WTC11 (cell line): Measurements from ENCODE around the gene KLK1. TPM values are rescaled to one million over a fixed set of nuclear protein-coding genes. Genes with fewer than 3 reads are reported as not detected.

Experiments used
- ATAC-seq: fragments of 200-7000 bp; cut with Tn5 transposase; 2 replicates; pipeline ENCODE4 v1.10.0; 2021; ENCODE audit warnings: mild to moderate bottlenecking, moderate library complexity
- CTCF ChIA-PET: fragments of 300-600 bp; sonication (Branson Sonifier 250); formaldehyde crosslinking; loops from one replicate; lab custom pipeline; 2021; ENCODE audit warnings: antibody characterized with exemption; lab: Charles Lee
- POLR2A ChIA-PET: fragments of 350-600 bp; sonication (Branson Sonifier 250); formaldehyde crosslinking; loops from one replicate; lab custom pipeline; 2021; ENCODE audit warnings: antibody characterized with exemption; lab: Charles Lee
- DNase-seq: peaks from one replicate; pipeline ENCODE4 v3.0.0; 2021; ENCODE audit warnings: low spot score
- H3K27ac Mint-ChIP-seq: 2 replicates; pipeline ENCODE4 v1.8.0; 2021; ENCODE audit warnings: mixed read lengths
- H3K27me3 Mint-ChIP-seq: 2 replicates; pipeline ENCODE4 v1.8.0; 2021; ENCODE audit warnings: low read depth, mild to moderate bottlenecking, moderate library complexity, mixed read lengths
- H3K36me3 Mint-ChIP-seq: 2 replicates; pipeline ENCODE4 v1.8.0; 2021; ENCODE audit warnings: mixed read lengths
- H3K4me1 Mint-ChIP-seq: 2 replicates; pipeline ENCODE4 v1.8.0; 2022; ENCODE audit warnings: mixed read lengths
- H3K4me3 Mint-ChIP-seq: 2 replicates; pipeline ENCODE4 v1.8.0; 2021; ENCODE audit warnings: mild to moderate bottlenecking, moderate library complexity, mixed read lengths
- H3K9me3 Mint-ChIP-seq: 2 replicates; pipeline ENCODE4 v1.8.0; 2021; ENCODE audit warnings: mixed read lengths
- CREM ChIP-seq: sonication (generic); formaldehyde crosslinking; IDR thresholded peaks from 2 replicates; pipeline ENCODE4 v1.8.1; 2022; ENCODE audit warnings: mild to moderate bottlenecking, missing genetic modification reagents, moderate library complexity
- EMX1 ChIP-seq: fragments of 250-450 bp; sonication (Bioruptor Pico); IDR thresholded peaks from 2 replicates; pipeline ENCODE4 v1.8.0; 2021; ENCODE audit warnings: mild to moderate bottlenecking
- GABPB1 ChIP-seq: sonication (generic); formaldehyde crosslinking; IDR thresholded peaks from 2 replicates; pipeline ENCODE4 v1.8.1; 2023; ENCODE audit warnings: mild to moderate bottlenecking, missing genetic modification reagents
- IRF2 ChIP-seq: sonication (generic); formaldehyde crosslinking; IDR thresholded peaks from 2 replicates; pipeline ENCODE4 v1.8.0; 2022; ENCODE audit warnings: low read depth, missing genetic modification reagents, borderline replicate concordance
- JAZF1 ChIP-seq: fragments of 250-450 bp; sonication (Bioruptor Pico); IDR thresholded peaks from 2 replicates; pipeline ENCODE4 v1.9.0; 2021; ENCODE audit warnings: moderate library complexity, mild to moderate bottlenecking, inconsistent platforms
- KAT7 ChIP-seq: sonication (generic); formaldehyde crosslinking; IDR thresholded peaks from 2 replicates; pipeline ENCODE4 v1.8.1; 2023; ENCODE audit warnings: missing genetic modification reagents, mild to moderate bottlenecking, borderline replicate concordance
- MYBL2 ChIP-seq: sonication (generic); formaldehyde crosslinking; IDR thresholded peaks from 2 replicates; pipeline ENCODE4 v1.8.1; 2023; ENCODE audit warnings: mild to moderate bottlenecking, moderate library complexity, missing genetic modification reagents
- NFATC4 ChIP-seq: fragments of 250-450 bp; sonication (Bioruptor Pico); IDR thresholded peaks from 2 replicates; pipeline ENCODE4 v1.9.0; 2021; ENCODE audit warnings: mild to moderate bottlenecking
- SOX15 ChIP-seq: fragments of 250-450 bp; sonication (Bioruptor Pico); IDR thresholded peaks from 2 replicates; pipeline ENCODE4 v1.9.0; 2021; ENCODE audit warnings: mild to moderate bottlenecking
- ZNF138 ChIP-seq: sonication (generic); formaldehyde crosslinking; conservative IDR thresholded peaks from 2 replicates; pipeline ENCODE4 v1.8.1; 2022; ENCODE audit warnings: mild to moderate bottlenecking, moderate library complexity, missing genetic modification reagents
- total RNA-seq: library from RNA; stranded (reverse); gene quantifications from 3 replicates; pipeline ENCODE4 v1.2.3, GENCODE V29; 2021
- TF ChIP-seq, protein P1 (sequence below): fragments of 200-600 bp; IDR thresholded peaks from 2 replicates; pipeline ENCODE4 v1.8.0; 2022; ENCODE audit warnings: antibody characterized with exemption
- TF ChIP-seq, protein P2 (sequence below): sonication (generic); formaldehyde crosslinking; IDR thresholded peaks from 2 replicates; pipeline ENCODE4 v1.8.0; 2022; ENCODE audit warnings: mild to moderate bottlenecking, missing genetic modification reagents
- TF ChIP-seq, protein P3 (sequence below): fragments of 250-450 bp; sonication (Bioruptor Pico); conservative IDR thresholded peaks from 2 replicates; pipeline ENCODE4 v1.9.0; 2021; ENCODE audit warnings: mild to moderate bottlenecking
- TF ChIP-seq, protein P4 (sequence below): sonication (generic); formaldehyde crosslinking; IDR thresholded peaks from 2 replicates; pipeline ENCODE4 v1.8.0; 2022; ENCODE audit warnings: mild to moderate bottlenecking, missing genetic modification reagents
- TF ChIP-seq, protein P5 (sequence below): fragments of 250-450 bp; sonication (Bioruptor Pico); IDR thresholded peaks from 2 replicates; pipeline ENCODE4 v1.9.0; 2021; ENCODE audit warnings: mild to moderate bottlenecking
- TF ChIP-seq, protein P6 (sequence below): sonication (generic); formaldehyde crosslinking; IDR thresholded peaks from 2 replicates; pipeline ENCODE4 v1.8.1; 2022; ENCODE audit warnings: missing genetic modification reagents, borderline replicate concordance

Gene KLK1
- total RNA-seq, 1 experiment from 2014 or later = 3.9 TPM

DNA sequence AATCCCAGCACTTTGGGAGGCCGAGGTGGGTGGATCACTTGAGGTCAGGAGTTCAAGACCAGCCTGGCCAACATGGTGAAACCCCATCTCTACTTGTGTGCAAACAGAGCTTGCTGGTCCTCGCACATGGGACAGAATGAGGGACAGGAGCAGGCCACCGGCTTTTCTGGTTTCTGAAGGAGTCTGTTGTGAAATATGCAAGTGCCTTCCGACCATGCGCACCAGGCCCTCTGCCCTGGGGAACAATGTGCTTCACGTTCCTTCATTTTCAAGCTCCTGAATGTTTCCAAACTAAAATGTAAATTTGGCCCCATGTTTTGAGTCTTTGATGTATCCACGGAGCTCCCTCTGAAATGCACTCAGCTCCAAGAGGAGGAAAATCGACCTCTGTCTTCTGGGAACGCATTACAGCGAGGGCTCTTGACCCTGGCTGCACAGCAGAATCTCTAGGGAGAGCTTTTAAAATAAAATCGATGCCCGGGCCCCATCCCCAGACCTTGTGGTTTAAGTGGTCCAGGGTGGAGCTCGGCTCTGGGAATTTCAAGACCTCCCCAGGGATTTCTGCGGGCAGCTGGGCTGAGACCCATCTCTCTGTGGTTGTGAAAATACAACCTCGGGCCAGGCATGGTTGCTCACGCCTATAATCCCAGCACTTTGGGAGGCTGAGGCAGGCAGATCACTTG, 42.7 kb downstream of the KLK1 start:
- CTCF ChIA-PET = interaction anchor here (0.8 to 10.3 kb wide), 5 partner anchors 52 to 225 kb away, joined by 3 to 195 read pairs (median 12); partner anchors contain the start of genes CLEC11A and SHANK1
- Mint-ChIP-seq H3K27ac (no peak overlapping the region), H3K9me3 (no peaks in the 10 kb centered on the region), H3K27me3 (peaks cover 78% of the 10 kb centered on the region), H3K36me3 (no peaks in the 10 kb centered on the region), H3K4me1 (peaks cover 30% of the 10 kb centered on the region), H3K4me3 (no peak overlapping the region)
- ATAC-seq (no peak), DNase-seq (no peak)
- TF ChIP-seq, protein P1, sequence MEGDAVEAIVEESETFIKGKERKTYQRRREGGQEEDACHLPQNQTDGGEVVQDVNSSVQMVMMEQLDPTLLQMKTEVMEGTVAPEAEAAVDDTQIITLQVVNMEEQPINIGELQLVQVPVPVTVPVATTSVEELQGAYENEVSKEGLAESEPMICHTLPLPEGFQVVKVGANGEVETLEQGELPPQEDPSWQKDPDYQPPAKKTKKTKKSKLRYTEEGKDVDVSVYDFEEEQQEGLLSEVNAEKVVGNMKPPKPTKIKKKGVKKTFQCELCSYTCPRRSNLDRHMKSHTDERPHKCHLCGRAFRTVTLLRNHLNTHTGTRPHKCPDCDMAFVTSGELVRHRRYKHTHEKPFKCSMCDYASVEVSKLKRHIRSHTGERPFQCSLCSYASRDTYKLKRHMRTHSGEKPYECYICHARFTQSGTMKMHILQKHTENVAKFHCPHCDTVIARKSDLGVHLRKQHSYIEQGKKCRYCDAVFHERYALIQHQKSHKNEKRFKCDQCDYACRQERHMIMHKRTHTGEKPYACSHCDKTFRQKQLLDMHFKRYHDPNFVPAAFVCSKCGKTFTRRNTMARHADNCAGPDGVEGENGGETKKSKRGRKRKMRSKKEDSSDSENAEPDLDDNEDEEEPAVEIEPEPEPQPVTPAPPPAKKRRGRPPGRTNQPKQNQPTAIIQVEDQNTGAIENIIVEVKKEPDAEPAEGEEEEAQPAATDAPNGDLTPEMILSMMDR = no peak
- TF ChIP-seq IRF2 = no peak
- TF ChIP-seq, protein P2, sequence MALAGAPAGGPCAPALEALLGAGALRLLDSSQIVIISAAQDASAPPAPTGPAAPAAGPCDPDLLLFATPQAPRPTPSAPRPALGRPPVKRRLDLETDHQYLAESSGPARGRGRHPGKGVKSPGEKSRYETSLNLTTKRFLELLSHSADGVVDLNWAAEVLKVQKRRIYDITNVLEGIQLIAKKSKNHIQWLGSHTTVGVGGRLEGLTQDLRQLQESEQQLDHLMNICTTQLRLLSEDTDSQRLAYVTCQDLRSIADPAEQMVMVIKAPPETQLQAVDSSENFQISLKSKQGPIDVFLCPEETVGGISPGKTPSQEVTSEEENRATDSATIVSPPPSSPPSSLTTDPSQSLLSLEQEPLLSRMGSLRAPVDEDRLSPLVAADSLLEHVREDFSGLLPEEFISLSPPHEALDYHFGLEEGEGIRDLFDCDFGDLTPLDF = no peak
- TF ChIP-seq NFATC4 = no peak
- no peak for TF ChIP-seq EMX1 (CRISPR knock-in tag)
- TF ChIP-seq, protein P3, sequence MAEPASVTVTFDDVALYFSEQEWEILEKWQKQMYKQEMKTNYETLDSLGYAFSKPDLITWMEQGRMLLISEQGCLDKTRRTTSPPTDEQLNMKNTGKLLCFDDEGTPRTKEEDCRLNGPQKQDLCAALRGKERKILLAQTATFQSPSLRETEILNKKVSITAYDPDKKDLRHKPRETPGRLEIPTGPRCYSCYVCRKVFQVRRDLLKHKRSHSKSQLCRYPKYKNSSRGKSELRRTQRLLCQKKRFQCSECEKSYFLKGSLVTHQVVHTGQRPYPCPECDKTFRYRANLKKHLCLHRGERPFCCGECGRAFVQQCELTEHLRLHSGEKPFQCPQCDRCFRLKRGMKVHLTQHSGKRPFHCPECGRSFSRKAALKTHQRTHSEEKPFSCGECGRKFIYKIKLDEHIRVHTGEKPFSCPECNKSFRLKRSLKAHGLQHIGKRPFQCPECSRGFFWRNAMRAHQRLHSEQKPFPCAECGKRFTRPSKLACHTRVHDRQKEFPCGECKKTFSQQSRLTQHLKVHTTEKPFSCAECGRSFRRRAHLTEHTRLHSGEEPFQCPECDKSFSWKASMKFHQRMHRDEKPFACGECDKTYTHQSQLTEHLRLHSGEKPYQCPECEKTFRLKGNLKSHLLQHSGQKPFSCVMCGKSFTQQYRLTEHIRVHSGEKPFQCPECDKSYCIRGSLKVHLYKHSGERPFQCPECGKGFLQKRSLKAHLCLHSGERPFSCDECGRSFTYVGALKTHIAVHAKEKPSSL (CRISPR knock-in tag) = no peak
- TF ChIP-seq GABPB1 = no peak
- TF ChIP-seq, protein P4, sequence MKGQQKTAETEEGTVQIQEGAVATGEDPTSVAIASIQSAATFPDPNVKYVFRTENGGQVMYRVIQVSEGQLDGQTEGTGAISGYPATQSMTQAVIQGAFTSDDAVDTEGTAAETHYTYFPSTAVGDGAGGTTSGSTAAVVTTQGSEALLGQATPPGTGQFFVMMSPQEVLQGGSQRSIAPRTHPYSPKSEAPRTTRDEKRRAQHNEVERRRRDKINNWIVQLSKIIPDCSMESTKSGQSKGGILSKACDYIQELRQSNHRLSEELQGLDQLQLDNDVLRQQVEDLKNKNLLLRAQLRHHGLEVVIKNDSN (CRISPR knock-in tag) = no peak
- no peak for TF ChIP-seq CREM (CRISPR knock-in tag)
- TF ChIP-seq MYBL2 (CRISPR knock-in tag) = no peak
- no peak for TF ChIP-seq JAZF1
- TF ChIP-seq ZNF138 (CRISPR knock-in tag) = no peak
- TF ChIP-seq KAT7 (CRISPR knock-in tag) = no peak
- TF ChIP-seq SOX15 (CRISPR knock-in tag) = no peak
- TF ChIP-seq, protein P5, sequence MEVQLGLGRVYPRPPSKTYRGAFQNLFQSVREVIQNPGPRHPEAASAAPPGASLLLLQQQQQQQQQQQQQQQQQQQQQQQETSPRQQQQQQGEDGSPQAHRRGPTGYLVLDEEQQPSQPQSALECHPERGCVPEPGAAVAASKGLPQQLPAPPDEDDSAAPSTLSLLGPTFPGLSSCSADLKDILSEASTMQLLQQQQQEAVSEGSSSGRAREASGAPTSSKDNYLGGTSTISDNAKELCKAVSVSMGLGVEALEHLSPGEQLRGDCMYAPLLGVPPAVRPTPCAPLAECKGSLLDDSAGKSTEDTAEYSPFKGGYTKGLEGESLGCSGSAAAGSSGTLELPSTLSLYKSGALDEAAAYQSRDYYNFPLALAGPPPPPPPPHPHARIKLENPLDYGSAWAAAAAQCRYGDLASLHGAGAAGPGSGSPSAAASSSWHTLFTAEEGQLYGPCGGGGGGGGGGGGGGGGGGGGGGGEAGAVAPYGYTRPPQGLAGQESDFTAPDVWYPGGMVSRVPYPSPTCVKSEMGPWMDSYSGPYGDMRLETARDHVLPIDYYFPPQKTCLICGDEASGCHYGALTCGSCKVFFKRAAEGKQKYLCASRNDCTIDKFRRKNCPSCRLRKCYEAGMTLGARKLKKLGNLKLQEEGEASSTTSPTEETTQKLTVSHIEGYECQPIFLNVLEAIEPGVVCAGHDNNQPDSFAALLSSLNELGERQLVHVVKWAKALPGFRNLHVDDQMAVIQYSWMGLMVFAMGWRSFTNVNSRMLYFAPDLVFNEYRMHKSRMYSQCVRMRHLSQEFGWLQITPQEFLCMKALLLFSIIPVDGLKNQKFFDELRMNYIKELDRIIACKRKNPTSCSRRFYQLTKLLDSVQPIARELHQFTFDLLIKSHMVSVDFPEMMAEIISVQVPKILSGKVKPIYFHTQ = no peak
- TF ChIP-seq, protein P6, sequence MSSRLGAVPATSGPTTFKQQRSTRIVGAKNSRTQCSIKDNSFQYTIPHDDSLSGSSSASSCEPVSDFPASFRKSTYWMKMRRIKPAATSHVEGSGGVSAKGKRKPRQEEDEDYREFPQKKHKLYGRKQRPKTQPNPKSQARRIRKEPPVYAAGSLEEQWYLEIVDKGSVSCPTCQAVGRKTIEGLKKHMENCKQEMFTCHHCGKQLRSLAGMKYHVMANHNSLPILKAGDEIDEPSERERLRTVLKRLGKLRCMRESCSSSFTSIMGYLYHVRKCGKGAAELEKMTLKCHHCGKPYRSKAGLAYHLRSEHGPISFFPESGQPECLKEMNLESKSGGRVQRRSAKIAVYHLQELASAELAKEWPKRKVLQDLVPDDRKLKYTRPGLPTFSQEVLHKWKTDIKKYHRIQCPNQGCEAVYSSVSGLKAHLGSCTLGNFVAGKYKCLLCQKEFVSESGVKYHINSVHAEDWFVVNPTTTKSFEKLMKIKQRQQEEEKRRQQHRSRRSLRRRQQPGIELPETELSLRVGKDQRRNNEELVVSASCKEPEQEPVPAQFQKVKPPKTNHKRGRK = no peak
- POLR2A ChIA-PET = interaction anchor here (0.7 to 1.4 kb wide), 2 partner anchors 52 to 56 kb away, joined by 3 to 4 read pairs; no protein-coding TSS in a partner anchor
